ENCODE results near the gene PELI2. TPM values are rescaled to one million over a fixed set of nuclear protein-coding genes. Genes with fewer than 3 reads are reported as not detected.

Gene PELI2
- total RNA-seq, 1 experiment from 2014 or later, result 23.5 TPM

- TF ChIP-seq ESRRA (CRISPR knock-in tag; IDR thresholded peaks at IDR 0.05; ENCODE audit: borderline replicate concordance) (no peak), E2F5 (CRISPR knock-in tag; IDR thresholded peaks at IDR 0.05) (peak; percentile 59; the same call in 1 of the 2 replicates), RELA (CRISPR knock-in tag; IDR thresholded peaks at IDR 0.05; ENCODE audit: borderline replicate concordance) (no peak), MLX (CRISPR knock-in tag; IDR thresholded peaks at IDR 0.05) (0 out of 2 replicates have a peak, but pooled peaks have one; percentile 55), ARID4B (CRISPR knock-in tag; IDR thresholded peaks at IDR 0.05; ENCODE audit: borderline replicate concordance) (no peak)
Measured at GRCh38 chr14:56117765-56118610, at the start of gene PELI2 (continued).

GRCh38 chr14:56073799-56074198 lies 44.4 kb upstream of the PELI2 start:
- DNase-seq (ENCODE audit: low spot score) (no peak), ATAC-seq (no peak)
- ChIA-PET CTCF (no interaction called here), POLR2A (no interaction called here)
- Mint-ChIP-seq H3K27me3 (ENCODE audit: low read depth) (no peaks in the 10 kb centered on the region), H3K4me1 (no peaks in the 10 kb centered on the region), H3K36me3 (no peaks in the 10 kb centered on the region), H3K27ac (no peak overlapping the region), H3K4me3 (no peak overlapping the region), H3K9me3 (0 out of 2 replicates have a peak, but pooled peaks cover 6% of the 10 kb centered on the region)
- TF ChIP-seq SMAD3 (CRISPR knock-in tag; IDR thresholded peaks at IDR 0.05; ENCODE audit: borderline replicate concordance) (no peak), TEAD4 (CRISPR knock-in tag; IDR thresholded peaks at IDR 0.05) (no peak), NFATC4 (CRISPR knock-in tag; IDR thresholded peaks at IDR 0.05) (no peak), ZNF425 (CRISPR knock-in tag; conservative IDR thresholded peaks at IDR 0.05) (no peak), ARID4B (CRISPR knock-in tag; IDR thresholded peaks at IDR 0.05; ENCODE audit: borderline replicate concordance) (no peak), PRRX2 (CRISPR knock-in tag; IDR thresholded peaks at IDR 0.05) (no peak), NR3C1 (CRISPR knock-in tag; conservative IDR thresholded peaks at IDR 0.05; ENCODE audit: low read depth) (no peak)

Data from WTC11 (cell line).